Prostate gland (tissue), 2 donors: ENCODE data around the gene HERC3.
A peak's percentile ranks its signal among the peaks of the same experiment; 100 is the strongest.

ENCODE experiments used
- CTCF ChIP-seq, 4 experiments: fragments of 200-600 bp in 2 of 4; fragments of 450-650 bp in 2 of 4; sonication (generic) in 2 of 4; IDR thresholded peaks; 1 replicate in 3 of 4; 2 replicates in 1 of 4; pipeline ENCODE4 v1.5.1; 2016 to 2019; ENCODE audit warnings: antibody characterized with exemption in 4 of 4, mild to moderate bottlenecking in 2 of 4, moderate library complexity in 2 of 4
- POLR2A ChIP-seq: fragments of 450-650 bp; IDR thresholded peaks from one replicate; pipeline ENCODE4 v1.6.1; 2016; ENCODE audit warnings: antibody characterized with exemption, mild to moderate bottlenecking
- POLR2AphosphoS5 ChIP-seq: sonication (generic); formaldehyde crosslinking; IDR thresholded peaks from one replicate; pipeline ENCODE4 v1.6.1; 2017; ENCODE audit warnings: antibody characterized with exemption

GRCh38 chr4:88706574-88706973 is 114.3 kb downstream of the HERC3 start:
- TF ChIP-seq POLR2A, result no peak
- peak; percentile 34 for TF ChIP-seq POLR2AphosphoS5
- TF ChIP-seq CTCF (IDR thresholded peaks at IDR 0.05), result peak in 3 of 4 experiments; percentile 59 to 75 (median 62)
